GM21576 (cell line): Measurements from ENCODE around the gene G0S2.
A peak's percentile ranks its signal among the peaks of the same experiment; 100 is the strongest.

Source experiments
- ATAC-seq: cut with Tn5 transposase; IDR thresholded peaks from one replicate; pipeline ENCODE4 v1.9.1; 2021; ENCODE audit warnings: mild to moderate bottlenecking, moderate library complexity; ENCODE audit not compliant: unreplicated experiment

G0S2 gene

DNA sequence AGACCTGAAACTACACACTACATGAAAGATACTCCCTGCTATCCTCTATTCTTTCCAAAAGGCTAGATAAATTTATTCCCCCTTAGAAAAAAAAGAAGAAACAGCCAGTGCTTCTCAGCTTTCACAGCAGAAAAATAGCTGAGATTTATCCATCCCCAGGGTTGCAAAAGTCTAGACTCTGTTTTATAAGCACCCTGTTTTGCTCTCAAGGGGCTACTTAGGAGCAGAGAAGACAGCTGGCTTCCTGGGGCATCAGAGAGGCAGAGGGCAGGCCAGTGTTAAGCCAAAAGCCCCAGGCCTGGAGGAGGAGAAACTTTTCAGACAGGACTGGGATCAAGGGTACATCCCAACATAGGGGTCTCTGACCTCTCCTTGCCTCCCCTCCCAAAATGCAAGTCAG, 26.9 kb upstream of the G0S2 start:
- no peak for ATAC-seq

DNA sequence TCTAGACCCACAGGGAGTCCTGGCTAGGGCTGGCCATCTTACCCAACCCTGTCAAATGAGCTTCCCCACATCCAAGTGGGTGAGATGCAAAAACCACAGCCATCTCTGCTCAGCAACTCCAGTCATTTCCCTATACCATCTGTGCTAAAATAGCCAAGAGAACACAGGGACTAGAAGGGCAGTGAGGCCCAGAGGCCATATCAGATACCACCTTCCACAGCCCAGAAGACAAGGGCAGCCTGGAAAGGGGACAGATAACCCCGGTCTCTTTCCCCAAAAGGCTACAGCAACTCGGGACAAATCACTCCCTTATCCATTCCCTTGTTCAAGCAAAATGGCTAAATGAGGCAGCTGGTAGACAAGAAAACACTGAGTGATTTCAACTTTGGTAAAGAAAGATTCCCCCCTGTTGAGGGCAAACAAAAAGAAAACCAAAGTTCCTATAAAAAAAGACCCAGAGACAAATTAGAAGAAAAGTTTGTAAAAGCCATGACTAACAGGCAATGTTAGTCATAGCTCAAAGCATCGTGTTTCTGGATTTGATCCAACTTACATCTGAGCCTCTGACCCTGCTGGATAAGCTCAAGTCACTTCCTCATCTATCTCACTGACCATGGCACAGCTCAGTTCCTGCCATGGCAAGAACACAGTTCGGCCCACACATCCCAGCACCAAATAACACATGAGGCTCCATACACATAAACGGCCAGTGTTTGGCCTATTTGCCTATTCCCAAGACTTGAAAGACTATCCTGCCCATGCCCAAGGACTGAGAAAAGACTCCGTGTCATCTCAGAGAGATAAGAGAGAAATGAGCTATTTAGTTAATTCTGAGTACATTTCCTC, 26.1 kb upstream of the G0S2 start:
- ATAC-seq = no peak

GRCh38 chr1:209650454-209650853, 24.8 kb upstream of the G0S2 start:
- ATAC-seq = no peak

- no peak for ATAC-seq
These were observed 24.0 kb upstream of the G0S2 start for GRCh38 chr1:209651138-209651587.

- ATAC-seq = no peak
These were observed 23.0 kb upstream of the G0S2 start, which contains the start of gene LAMB3 for GRCh38 chr1:209652121-209652735. LAMB3 (minus strand) TSS chr1:209652425; CDS start chr1:209650944, 1,481 bp downstream.

- no peak for ATAC-seq
These were observed 22.3 kb upstream of the G0S2 start for GRCh38 chr1:209652873-209653401.

DNA sequence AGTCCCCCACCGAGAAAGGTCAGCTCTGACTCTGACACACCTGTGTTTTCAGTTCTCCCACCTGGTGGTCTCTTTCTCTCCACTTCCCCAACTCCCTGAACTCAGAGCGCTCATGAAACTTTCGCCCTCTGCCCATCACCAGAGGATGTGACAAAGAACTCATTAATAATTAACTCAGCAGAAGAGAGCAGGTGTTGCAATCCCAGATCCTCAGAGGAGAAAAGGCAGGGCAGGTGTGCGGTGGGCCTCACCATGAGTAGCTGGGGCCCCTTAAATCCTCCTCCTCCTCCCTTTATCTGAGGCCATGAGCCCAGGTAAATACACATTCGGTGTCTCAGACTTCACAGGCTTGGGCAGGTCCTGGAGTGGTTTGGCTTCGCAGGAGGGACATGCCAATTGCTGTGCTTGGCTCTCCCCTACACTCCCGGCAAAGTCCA, 21.3 kb upstream of the G0S2 start:
- ATAC-seq = no peak

DNA sequence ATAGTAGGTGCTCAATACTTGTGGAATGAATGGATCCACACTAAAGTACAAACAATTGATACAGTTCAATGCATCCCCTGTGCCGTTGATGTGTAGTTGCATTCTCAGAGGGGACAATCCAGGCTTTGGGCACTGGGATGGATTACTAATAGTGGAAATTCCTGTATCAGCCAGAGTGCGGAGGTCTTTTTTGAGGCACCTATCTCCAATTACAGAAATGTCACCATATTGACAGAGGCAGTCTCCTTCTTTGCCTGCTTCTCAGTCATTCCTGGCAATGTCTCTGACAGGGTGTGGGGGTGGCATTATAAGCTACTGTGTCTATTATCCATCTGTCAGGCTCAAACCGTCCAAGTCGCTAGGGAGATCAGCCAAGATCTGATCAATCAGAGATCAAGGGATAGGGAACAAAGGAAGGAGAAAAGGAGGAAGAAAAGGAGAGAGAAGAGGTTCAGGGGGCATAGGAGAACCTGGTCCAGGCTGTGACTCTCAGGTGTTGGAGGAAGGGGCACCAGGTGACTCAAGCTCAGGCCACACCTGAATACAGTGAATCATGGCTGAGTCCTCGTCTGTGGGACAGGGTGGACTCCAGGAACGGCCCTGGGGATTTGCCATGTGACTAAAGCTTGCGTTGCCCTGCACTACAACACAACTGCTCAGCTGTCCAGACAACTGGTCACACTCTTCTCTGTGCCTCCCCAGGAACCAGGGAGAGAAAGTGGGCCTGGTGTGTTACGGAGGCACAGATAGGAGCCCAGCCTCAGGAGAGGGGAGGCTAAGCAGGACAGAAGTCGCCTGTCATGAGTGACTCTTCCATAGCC, 19.6 kb upstream of the G0S2 start:
- no peak for ATAC-seq

DNA sequence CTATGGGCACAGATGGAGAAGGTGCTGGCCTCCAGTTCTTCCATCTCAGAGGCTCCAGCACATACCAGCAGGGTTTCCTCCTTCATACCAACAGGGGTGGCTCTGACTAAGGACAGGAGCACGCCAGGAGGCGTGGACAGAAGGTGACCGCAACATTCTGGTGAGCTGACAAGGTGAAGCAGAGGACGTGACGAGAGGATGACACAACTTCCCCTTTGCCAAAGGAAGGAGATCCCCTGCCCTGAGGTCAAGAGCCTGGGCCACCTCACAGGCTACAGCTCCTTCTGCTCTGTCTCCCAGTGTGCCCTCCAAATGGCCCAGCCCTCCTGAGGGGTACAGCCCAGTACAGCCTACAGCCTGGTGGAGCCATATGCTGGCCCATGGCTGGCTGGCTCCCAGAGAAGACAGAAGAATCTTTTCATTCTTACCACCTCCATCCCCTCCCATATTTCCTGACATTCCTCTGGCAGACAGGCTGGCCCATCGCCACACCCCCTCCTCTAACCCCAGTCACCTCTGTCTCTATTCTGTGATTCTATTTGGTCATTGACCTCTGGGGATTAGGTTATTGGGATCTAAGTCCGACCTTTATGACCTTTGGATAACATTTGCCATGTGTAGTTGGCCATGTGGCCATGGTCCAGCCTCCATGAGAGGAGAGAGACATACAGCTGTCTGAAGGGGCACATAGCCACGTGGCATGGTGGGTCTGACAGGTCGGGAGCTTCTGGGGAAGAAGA, 17.9 kb upstream of the G0S2 start:
- ATAC-seq = no peak

GRCh38 chr1:209657918-209658317, 17.3 kb upstream of the G0S2 start:
- ATAC-seq = no peak

DNA sequence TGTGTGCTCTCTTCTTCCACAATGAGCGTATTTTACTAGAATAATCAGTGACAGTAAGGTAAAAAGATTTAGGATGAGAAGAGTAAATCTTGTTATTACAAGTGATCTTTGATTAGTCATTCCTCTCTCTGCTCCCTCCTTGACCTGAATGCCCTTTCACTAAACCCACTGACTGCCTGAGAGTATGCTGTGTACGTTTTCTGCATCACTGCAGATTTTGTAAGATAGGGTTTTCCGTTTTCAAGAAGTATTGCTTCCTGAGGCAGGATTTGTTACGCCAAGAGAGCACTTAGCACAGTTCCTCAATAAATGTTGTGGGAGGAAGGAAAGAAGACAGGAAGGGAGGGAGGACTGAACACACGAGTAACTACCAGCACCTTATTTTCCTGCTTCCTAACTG, 15.3 kb upstream of the G0S2 start:
- peak; percentile 88 for ATAC-seq

DNA sequence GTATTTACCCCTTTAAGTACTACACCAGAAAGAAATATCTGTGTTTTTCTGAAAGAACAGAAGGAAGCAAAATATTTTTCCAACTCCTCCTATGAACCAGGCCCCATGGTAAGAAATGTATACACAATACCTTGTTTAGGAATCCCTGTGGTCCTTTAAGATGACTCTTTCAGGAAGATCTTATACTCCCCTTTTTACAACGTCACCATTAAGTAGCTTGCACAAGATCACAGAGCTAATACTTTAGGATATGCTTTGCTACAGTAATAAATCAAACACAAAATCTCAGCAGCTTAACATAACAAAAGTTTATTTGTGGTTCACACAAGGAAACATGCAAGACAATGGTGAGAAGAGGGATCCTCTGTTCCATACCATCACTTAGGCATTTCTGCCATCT, 14.1 kb upstream of the G0S2 start:
- no peak for ATAC-seq

DNA sequence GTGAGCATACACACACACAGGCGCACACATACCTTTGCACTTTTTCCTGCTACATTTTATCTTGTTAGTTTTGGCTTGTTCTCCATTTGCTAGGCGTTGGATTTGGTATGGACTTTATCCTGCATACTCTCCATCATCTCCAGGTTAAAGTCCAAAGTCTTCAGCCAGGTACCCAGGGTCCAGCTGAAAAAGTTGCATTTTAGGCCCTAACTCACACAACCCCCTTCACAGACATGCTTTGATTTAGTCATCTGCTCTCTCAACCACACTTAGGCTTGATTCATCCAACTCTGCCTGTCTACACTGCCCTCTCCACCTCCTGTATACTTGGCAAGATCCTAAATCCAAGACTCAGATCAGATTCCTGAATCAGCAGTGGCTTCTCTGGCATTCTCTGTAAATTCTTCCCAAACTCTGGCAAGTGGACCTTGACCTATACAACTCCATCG, 12.3 kb upstream of the G0S2 start:
- no peak for ATAC-seq

DNA sequence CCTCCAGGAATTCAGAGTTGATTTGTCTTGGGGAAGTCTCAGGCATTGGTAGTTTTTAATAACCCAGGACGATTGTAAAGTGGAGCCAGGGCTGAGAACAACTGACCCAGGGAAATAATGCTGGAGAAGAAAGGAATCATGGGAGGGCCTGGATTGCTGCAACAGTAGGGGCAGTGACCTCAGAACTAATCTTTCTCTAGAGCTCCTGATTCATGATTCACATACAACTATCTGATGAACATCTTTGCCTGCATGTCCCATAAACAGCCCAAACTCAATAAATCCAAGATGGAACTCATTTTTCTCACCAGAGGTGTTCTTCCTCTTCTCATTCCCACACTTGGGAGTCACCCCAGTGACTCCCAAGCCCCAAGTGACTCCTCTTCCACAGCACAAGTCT, 8.1 kb upstream of the G0S2 start:
- ATAC-seq = no peak

DNA sequence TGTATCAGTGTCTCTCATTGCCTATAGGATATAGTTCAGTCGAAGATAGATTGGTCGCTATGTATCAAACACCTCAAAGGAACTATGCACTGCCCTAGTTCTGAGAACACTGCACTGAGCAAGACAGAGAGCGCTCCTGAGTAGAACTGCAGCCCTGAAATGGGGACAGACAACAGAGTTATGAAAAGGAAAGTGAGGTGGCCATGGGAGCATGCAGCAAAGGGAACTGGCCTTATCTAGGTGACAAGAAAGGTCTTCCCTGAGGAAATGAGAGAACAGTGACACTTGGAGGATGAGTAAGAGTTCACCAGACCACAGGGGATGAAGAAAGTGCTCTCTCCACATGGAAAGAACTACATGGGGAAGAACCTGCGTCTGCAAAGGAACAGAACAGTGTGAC, 7.5 kb upstream of the G0S2 start:
- no peak for ATAC-seq

DNA sequence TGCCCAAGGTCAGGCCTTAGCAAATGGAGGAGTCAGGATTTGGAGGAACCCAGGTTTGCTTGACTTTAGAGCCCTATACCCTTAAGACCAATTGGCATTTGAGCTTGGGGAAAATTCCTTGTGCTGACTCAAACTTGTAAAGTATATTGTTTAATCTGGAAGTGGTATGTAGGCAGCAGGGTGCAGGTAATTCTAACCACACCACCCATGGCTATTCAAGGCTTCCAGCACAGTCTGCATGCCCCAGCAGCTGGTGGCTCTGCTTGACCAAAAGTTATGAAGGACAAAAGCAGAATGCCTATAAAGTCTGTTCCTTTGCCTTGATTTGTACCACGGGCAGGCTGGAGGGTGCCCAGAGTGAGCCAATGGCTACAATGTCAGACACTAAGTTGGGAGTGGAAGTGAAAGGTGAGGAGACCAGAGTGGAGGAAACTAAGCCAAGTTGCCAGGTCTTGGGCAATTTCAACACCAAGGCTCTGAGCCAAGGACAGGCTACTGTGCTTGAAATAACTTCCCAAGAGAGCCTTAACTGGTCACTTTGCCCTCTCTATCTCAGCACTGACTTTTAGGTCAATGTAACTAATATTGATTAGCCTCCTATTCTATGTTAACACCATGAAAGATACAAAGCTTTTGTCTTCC, 4.7 kb upstream of the G0S2 start:
- no peak for ATAC-seq

DNA sequence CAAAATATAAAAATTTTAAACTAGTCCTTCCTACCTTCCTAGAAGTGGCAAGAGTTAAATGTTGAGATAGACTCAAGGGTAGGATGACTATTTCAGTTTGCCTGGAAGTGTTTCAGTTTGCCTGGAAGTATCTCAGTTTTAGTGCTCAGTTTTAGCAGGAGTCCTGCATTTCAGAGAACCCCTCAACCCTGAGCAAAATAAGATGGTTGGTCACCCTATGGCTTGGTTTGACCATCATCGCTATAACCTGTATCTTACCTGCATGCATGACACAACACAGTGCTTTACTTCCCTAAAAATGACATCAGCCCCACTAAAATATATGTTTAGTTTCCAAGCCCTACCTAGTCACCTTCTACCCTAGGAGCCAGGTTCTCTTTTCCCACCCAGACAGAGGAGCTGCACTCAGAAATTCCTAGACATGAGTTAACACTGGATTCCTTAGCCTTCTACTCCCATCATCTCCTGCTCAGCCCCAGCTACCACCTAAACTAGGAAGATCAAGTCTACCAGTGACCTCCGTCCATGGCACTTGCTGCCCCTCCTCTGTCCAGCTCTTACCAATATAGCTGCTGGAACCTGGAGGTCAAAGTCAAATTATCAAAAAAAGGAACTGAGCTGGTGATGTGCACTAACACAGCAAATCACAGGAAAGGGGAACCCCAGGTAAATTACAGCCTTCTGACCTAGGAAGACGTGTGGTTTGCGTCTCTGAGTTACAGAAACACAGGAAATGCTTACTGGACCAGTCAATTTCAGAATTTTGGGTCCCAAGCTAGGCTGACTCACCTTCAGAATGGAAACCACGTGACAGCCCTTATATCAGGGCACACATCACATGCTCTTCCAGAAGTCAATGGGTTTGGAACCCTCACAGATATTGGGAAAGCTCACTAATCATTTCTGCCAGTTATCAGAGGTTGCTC, 2.2 kb upstream of the G0S2 start:
- ATAC-seq = peak; percentile 87

DNA sequence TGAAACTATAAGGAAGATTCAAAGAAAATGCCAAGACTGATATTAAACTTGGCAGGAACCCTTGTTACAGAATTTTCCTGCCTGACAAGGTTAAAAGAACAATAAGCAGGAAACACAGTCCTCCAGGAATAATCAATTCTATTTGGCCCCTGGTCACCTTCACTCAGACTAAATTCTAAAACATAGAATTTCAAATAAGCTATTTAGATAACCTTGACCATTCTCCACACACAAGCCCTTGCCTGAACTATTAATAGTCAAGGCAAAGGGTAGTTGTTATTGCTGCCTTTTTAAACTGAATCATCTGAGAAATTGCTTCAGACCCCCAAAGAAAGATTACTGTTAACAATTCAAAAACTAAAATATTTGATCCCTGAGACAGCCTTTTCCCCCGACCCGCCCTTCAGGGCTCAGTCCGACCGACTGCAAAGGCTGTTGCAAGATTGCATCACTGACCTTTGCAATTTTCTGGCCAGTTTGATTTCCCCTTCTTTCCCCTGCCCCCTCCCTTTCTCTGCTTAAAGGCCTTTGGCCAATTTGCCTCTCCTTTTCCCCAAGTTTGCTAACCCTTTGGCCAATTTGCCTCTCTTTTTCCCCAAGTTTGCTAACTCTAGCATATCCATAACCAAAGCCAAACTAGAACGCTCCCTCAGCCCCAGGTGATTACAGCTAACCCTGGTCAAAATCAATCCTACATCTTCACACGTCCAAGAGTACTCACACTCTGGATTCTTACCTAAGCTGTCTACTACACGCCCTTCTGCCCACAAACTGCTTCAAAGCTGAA, 1.4 kb upstream of the G0S2 start:
- ATAC-seq = no peak
